ENCODE data around the gene ADISSP. TPM values are rescaled to one million over a fixed set of nuclear protein-coding genes. Genes with fewer than 3 reads are reported as not detected.
A peak's percentile ranks its signal among the peaks of the same experiment; 100 is the strongest.

The ADISSP gene
- total RNA-seq, 1 donor from 2014 or later: 24.9 TPM

DNA sequence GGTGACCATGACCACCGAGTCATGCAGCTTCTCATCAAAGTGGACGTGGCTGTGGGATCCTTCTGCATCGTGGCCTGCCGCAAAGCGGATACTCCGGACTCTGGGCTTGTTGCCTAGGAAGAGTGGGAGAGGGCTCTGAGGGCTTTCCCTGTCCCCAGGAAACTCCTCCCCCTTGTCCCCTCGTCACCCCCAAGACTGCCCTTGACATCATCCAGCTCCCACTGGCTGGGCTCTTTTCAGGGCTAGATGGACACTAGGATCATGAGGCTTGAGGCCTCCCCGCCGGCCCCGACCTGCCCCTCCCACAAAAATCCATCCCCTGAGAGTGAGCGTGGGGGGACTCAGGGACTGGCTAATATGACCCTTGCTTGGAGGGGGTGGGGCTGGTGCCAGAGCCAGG is 9.0 kb downstream of the ADISSP start:
- Mint-ChIP-seq H3K4me3 (no peak overlapping the region), H3K27me3 (ENCODE audit: low read depth) (no peaks in the 10 kb centered on the region), H3K27ac (no peak overlapping the region), H3K4me1 (peaks cover 6% of the 10 kb centered on the region), H3K9me3 (no peaks in the 10 kb centered on the region), H3K36me3 (peaks cover 6% of the 10 kb centered on the region)
- TF ChIP-seq, protein P1, sequence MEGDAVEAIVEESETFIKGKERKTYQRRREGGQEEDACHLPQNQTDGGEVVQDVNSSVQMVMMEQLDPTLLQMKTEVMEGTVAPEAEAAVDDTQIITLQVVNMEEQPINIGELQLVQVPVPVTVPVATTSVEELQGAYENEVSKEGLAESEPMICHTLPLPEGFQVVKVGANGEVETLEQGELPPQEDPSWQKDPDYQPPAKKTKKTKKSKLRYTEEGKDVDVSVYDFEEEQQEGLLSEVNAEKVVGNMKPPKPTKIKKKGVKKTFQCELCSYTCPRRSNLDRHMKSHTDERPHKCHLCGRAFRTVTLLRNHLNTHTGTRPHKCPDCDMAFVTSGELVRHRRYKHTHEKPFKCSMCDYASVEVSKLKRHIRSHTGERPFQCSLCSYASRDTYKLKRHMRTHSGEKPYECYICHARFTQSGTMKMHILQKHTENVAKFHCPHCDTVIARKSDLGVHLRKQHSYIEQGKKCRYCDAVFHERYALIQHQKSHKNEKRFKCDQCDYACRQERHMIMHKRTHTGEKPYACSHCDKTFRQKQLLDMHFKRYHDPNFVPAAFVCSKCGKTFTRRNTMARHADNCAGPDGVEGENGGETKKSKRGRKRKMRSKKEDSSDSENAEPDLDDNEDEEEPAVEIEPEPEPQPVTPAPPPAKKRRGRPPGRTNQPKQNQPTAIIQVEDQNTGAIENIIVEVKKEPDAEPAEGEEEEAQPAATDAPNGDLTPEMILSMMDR (IDR thresholded peaks at IDR 0.05; ENCODE audit: unreplicated experiment): no peak
- DNase-seq (ENCODE audit: low spot score in 2 of 2, unreplicated experiment in 2 of 2): no peak

- Mint-ChIP-seq H3K4me3 (no peak overlapping the region), H3K27ac (no peak overlapping the region), H3K36me3 (peaks cover 6% of the 10 kb centered on the region), H3K27me3 (ENCODE audit: low read depth) (peaks cover 7% of the 10 kb centered on the region), H3K4me1 (peaks cover 6% of the 10 kb centered on the region), H3K9me3 (no peaks in the 10 kb centered on the region)
- TF ChIP-seq, protein P1 (IDR thresholded peaks at IDR 0.05; ENCODE audit: unreplicated experiment): no peak
- no peak for DNase-seq (ENCODE audit: low spot score in 2 of 2, unreplicated experiment in 2 of 2)
Measured at GRCh38 chr20:3757268-3757667, 10.3 kb downstream of the ADISSP start.

- TF ChIP-seq, protein P1 (IDR thresholded peaks at IDR 0.05; ENCODE audit: unreplicated experiment): no peak
- peaks cover 6% of the 10 kb centered on the region for H3K36me3 Mint-ChIP-seq
- H3K27ac Mint-ChIP-seq: no peak overlapping the region
- peaks cover 15% of the 10 kb centered on the region for H3K27me3 Mint-ChIP-seq (ENCODE audit: low read depth)
- peak in 1 of 2 experiments; percentile 8 for DNase-seq (ENCODE audit: low spot score in 2 of 2, unreplicated experiment in 2 of 2)
- H3K4me3 Mint-ChIP-seq: no peak overlapping the region
- H3K4me1 Mint-ChIP-seq: peaks cover 5% of the 10 kb centered on the region
- no peaks in the 10 kb centered on the region for H3K9me3 Mint-ChIP-seq
Measured at GRCh38 chr20:3755814-3756480, 11.6 kb downstream of the ADISSP start.

DNA sequence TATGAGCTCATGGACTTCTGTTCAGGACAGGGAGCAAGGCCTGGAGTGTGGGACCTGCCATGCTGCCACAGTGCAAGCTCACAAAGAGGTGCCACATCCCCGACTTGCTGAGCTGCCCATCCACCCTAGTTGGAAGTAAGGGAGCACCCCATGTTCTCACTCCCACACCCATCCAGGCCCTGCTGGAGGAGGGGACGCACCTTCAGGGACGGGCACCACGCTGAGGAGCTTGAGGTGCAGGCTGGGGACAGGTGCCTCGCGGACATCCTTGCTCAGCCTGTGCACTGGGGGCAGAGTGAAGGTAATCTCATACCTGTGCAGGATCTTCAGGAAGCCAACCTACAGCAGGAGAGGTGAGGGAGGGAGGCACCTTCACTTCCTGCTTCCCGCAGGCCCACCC is 12.3 kb downstream of the ADISSP start:
- Mint-ChIP-seq H3K4me1 (no peaks in the 10 kb centered on the region), H3K27me3 (ENCODE audit: low read depth) (peaks cover 22% of the 10 kb centered on the region), H3K9me3 (no peaks in the 10 kb centered on the region), H3K4me3 (no peak overlapping the region), H3K36me3 (peaks cover 6% of the 10 kb centered on the region), H3K27ac (no peak overlapping the region)
- DNase-seq (ENCODE audit: low spot score in 2 of 2, unreplicated experiment in 2 of 2): peak in 1 of 2 experiments; percentile 7
- TF ChIP-seq, protein P1 (IDR thresholded peaks at IDR 0.05; ENCODE audit: unreplicated experiment): no peak

DNA sequence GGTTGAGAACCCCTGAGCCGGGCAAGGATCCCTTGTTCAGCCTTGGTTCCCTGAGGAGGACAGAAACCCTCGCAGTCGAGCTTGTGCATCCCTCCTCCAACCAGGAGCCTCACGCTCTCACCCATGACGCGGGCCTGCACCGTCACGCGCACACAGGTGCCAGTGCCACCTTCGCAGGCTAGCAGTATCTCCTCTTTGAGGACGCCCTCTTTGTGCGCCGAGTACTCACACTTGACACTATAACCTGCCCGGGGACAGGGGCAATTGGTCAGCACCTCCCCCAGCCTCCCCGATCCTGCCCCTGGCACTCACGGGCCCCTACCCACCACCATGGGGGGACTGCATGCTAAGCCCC is 13.3 kb downstream of the ADISSP start:
- peaks cover 31% of the 10 kb centered on the region for H3K27me3 Mint-ChIP-seq (ENCODE audit: low read depth)
- no peak for DNase-seq (ENCODE audit: low spot score in 2 of 2, unreplicated experiment in 2 of 2)
- peaks cover 4% of the 10 kb centered on the region for H3K4me1 Mint-ChIP-seq
- TF ChIP-seq, protein P1 (IDR thresholded peaks at IDR 0.05; ENCODE audit: unreplicated experiment): no peak
- no peak overlapping the region for H3K27ac Mint-ChIP-seq
- peaks cover 6% of the 10 kb centered on the region for H3K36me3 Mint-ChIP-seq
- no peak overlapping the region for H3K4me3 Mint-ChIP-seq
- no peaks in the 10 kb centered on the region for H3K9me3 Mint-ChIP-seq
